Endodermal cell (in vitro differentiated cells): ENCODE data around the gene PDE8B. TPM values are rescaled to one million over a fixed set of nuclear protein-coding genes. Genes with fewer than 3 reads are reported as not detected.

Source experiments
- DNase-seq: peaks from one replicate; pipeline ENCODE4 v3.0.0-alpha.2; 2017
- H3K27ac ChIP-seq: 2 replicates; pipeline ENCODE4 v1.5.1; 2013; ENCODE audit warnings: mild to moderate bottlenecking, low read depth, low read length, moderate library complexity
- H3K27me3 ChIP-seq: 2 replicates; pipeline ENCODE4 v1.6.1; 2013; ENCODE audit warnings: mild to moderate bottlenecking, low read length, moderate library complexity; ENCODE audit not compliant: insufficient read depth, control insufficient read depth, poor library complexity, severe bottlenecking
- H3K36me3 ChIP-seq: 2 replicates; pipeline ENCODE4 v1.7.0; 2013; ENCODE audit warnings: mild to moderate bottlenecking, low read length, moderate library complexity; ENCODE audit not compliant: control insufficient read depth, insufficient read depth
- H3K4me1 ChIP-seq: one replicate; pipeline ENCODE4 v1.7.0; 2013; ENCODE audit warnings: low read length; ENCODE audit not compliant: control insufficient read depth, insufficient read depth
- H3K4me3 ChIP-seq: 2 replicates; pipeline ENCODE4 v1.5.1; 2013; ENCODE audit warnings: mild to moderate bottlenecking, low read length, moderate library complexity
- H3K9ac ChIP-seq: 2 replicates; pipeline ENCODE4 v1.6.1; 2013; ENCODE audit warnings: mild to moderate bottlenecking, low read length, moderate library complexity; ENCODE audit not compliant: poor library complexity, severe bottlenecking; ENCODE audit errors: extremely low read depth
- H3K9me3 ChIP-seq: 2 replicates; pipeline ENCODE4 v1.6.1; 2013; ENCODE audit warnings: mild to moderate bottlenecking, low read length, moderate library complexity; ENCODE audit not compliant: control insufficient read depth
- H3K27ac Mint-ChIP-seq: 2 replicates; pipeline ENCODE4 v1.8.0; 2020; ENCODE audit warnings: mixed read lengths
- H3K27me3 Mint-ChIP-seq: 2 replicates; pipeline ENCODE4 v1.8.0; 2021; ENCODE audit warnings: mild to moderate bottlenecking, mixed read lengths; ENCODE audit not compliant: insufficient read depth
- H3K36me3 Mint-ChIP-seq: 2 replicates; pipeline ENCODE4 v1.8.0; 2020; ENCODE audit warnings: low read depth, mixed read lengths
- H3K4me1 Mint-ChIP-seq: 2 replicates; pipeline ENCODE4 v1.8.0; 2020; ENCODE audit warnings: mixed read lengths
- H3K4me3 Mint-ChIP-seq: 2 replicates; pipeline ENCODE4 v1.8.0; 2020; ENCODE audit warnings: mild to moderate bottlenecking, moderate library complexity, mixed read lengths
- H3K9me3 Mint-ChIP-seq: 2 replicates; pipeline ENCODE4 v1.8.0; 2020; ENCODE audit warnings: mild to moderate bottlenecking, mixed read lengths
- WGBS, 2 experiments: methylation state at CpG; one replicate each; pipeline versions ENCODE4 v1.1.5 to v1.1.7; 2013; ENCODE audit warnings: missing lambda C conversion rate in 2 of 2, mixed read lengths in 1 of 2; ENCODE audit not compliant: insufficient coverage in 1 of 2, insufficient read length in 1 of 2; 5-methylcytosine and 5-hydroxymethylcytosine counted together
- total RNA-seq, 2 donors: library from RNA; stranded (reverse); fragmentation: NEBNext Ultra II Directional in 1 of 2; extraction: Animal tissue kit (Norgen Biotek cat#: 25700) in 1 of 2; gene quantifications; 2 replicates in 1 of 2; 3 replicates in 1 of 2; pipeline ENCODE4 v1.2.1, GENCODE V29; 2021
- TF ChIP-seq, protein P1 (sequence below): fragments of 200-600 bp; sonication (generic); conservative IDR thresholded peaks from 2 replicates; pipeline ENCODE4 v1.5.0; 2021; ENCODE audit warnings: antibody characterized with exemption, mild to moderate bottlenecking

The PDE8B gene
- total RNA-seq, 2 donors from 2014 or later = 0.20 to 0.51 TPM

DNA sequence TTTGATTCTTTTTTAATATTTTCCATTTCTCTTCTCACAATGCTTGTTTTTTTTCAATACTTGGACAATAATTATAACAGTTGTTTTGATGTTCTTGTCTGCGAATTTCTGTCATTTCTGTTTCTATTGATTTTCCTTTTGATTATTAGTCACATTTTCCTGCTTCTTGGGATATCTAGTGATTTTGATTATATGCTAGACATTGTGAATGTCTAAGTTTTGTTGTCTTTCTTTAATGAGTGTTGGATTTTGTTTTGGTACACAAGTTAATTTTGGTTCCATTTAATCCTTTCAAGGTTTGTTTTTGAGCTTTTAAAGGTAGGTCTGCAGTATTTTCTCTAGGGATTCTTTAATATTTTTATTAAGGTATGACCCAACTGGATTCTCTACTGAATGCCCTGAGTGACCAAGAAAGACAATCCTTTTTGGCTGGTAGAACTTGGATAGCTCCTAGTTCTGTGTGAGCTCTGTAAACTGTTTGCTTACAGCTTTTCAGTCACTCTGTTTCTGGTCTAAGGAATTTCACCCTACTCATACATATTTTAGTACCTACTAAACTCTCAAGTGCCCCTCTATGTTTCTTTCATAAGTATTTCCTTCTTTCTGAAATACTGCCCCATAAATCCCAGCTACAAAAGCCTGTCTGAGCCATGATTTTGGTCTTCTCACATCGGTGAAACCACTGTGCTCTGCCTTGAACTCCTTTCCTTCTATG is 12.5 kb upstream of the PDE8B start:
- no peak overlapping the region for H3K27ac ChIP-seq
- H3K27ac Mint-ChIP-seq = no peak overlapping the region
- peaks cover 9% of the 10 kb centered on the region for H3K9me3 Mint-ChIP-seq
- peaks cover 6% of the 10 kb centered on the region for H3K27me3 Mint-ChIP-seq
- WGBS, 2 experiments = 93 to 100% methylated on average over 1 to 2 of the region's 2 CpGs
- no peak overlapping the region for H3K9ac ChIP-seq
- H3K36me3 ChIP-seq = no peaks in the 10 kb centered on the region
- H3K4me3 ChIP-seq = no peak overlapping the region
- no peak for DNase-seq
- H3K27me3 ChIP-seq = no peaks in the 10 kb centered on the region
- TF ChIP-seq, protein P1, sequence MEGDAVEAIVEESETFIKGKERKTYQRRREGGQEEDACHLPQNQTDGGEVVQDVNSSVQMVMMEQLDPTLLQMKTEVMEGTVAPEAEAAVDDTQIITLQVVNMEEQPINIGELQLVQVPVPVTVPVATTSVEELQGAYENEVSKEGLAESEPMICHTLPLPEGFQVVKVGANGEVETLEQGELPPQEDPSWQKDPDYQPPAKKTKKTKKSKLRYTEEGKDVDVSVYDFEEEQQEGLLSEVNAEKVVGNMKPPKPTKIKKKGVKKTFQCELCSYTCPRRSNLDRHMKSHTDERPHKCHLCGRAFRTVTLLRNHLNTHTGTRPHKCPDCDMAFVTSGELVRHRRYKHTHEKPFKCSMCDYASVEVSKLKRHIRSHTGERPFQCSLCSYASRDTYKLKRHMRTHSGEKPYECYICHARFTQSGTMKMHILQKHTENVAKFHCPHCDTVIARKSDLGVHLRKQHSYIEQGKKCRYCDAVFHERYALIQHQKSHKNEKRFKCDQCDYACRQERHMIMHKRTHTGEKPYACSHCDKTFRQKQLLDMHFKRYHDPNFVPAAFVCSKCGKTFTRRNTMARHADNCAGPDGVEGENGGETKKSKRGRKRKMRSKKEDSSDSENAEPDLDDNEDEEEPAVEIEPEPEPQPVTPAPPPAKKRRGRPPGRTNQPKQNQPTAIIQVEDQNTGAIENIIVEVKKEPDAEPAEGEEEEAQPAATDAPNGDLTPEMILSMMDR = no peak
- H3K4me3 Mint-ChIP-seq = no peak overlapping the region
- H3K4me1 ChIP-seq = peaks cover 10% of the 10 kb centered on the region
- H3K4me1 Mint-ChIP-seq = peaks cover 8% of the 10 kb centered on the region
- peaks cover 11% of the 10 kb centered on the region for H3K9me3 ChIP-seq
- H3K36me3 Mint-ChIP-seq = no peaks in the 10 kb centered on the region

DNA sequence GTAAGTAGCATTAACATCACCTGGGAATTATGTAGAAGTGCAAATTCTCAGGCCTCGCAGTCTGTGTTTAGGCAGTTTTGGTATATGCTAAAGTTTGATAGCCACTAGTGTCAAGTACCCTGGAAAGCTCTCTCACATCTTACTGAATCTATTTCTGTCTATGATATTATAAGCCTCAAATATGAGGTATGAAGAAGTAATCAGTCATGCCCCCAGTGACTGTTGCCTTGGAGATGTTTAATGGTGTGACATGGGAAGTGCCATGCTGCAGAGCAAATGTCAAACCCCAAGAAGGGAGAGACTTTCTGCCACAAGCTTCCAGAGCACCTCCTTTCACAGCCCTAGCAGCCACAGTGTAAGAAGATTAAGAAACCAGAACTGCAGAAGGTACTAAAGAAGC is 9.8 kb upstream of the PDE8B start:
- Histone ChIP-seq H3K4me3 (no peak overlapping the region), H3K27me3 (no peaks in the 10 kb centered on the region), H3K4me1 (peaks cover 10% of the 10 kb centered on the region), H3K9ac (no peak overlapping the region), H3K36me3 (no peaks in the 10 kb centered on the region), H3K27ac (no peak overlapping the region), H3K9me3 (peaks cover 11% of the 10 kb centered on the region)
- no peak for DNase-seq
- peaks cover 7% of the 10 kb centered on the region for H3K9me3 Mint-ChIP-seq
- no peak overlapping the region for H3K4me3 Mint-ChIP-seq
- WGBS, 2 experiments = 80 to 89% methylated on average over 1 of the region's 1 CpG
- peaks cover 10% of the 10 kb centered on the region for H3K27me3 Mint-ChIP-seq
- H3K27ac Mint-ChIP-seq = no peak overlapping the region
- peaks cover 11% of the 10 kb centered on the region for H3K4me1 Mint-ChIP-seq
- TF ChIP-seq, protein P1 = no peak
- no peaks in the 10 kb centered on the region for H3K36me3 Mint-ChIP-seq

DNA sequence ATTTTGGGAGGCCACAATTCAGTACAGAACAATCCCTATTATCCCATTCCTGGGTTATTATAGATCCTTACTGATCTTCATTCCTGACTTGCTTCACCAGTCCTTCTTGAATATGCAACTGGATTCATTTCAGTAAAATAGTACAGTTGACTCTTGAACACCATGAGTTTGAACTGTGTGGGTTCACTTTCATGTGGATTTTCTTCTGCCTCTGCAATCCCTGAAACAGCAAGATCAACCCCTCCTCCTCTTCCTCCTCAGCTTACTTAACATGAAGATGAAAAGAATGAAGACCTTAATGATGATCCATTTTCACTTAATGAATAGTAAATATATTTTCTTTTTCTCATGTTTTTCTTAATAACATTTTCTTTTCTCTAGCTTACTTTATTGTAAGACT is 8.3 kb upstream of the PDE8B start:
- Histone ChIP-seq H3K27ac (no peak overlapping the region), H3K36me3 (no peaks in the 10 kb centered on the region), H3K9me3 (peaks cover 11% of the 10 kb centered on the region), H3K4me1 (peaks cover 10% of the 10 kb centered on the region), H3K4me3 (no peak overlapping the region), H3K27me3 (peaks cover 5% of the 10 kb centered on the region), H3K9ac (no peak overlapping the region)
- TF ChIP-seq, protein P1 = no peak
- no peak for DNase-seq
- H3K27ac Mint-ChIP-seq = no peak overlapping the region
- no peaks in the 10 kb centered on the region for H3K36me3 Mint-ChIP-seq
- H3K27me3 Mint-ChIP-seq = peaks cover 21% of the 10 kb centered on the region
- peaks cover 7% of the 10 kb centered on the region for H3K9me3 Mint-ChIP-seq
- H3K4me1 Mint-ChIP-seq = peaks cover 11% of the 10 kb centered on the region
- no peak overlapping the region for H3K4me3 Mint-ChIP-seq
